HCT116 (cell line): ENCODE results near the gene SNAPC2. TPM values are rescaled to one million over a fixed set of nuclear protein-coding genes. Genes with fewer than 3 reads are reported as not detected.
"Not testable (repeated sequence)": the region's sequence is repeated elsewhere in the genome, so short reads cannot be mapped to it uniquely, and the experiment has no call there.

Experiments
- ATAC-seq: fragments of 200-7000 bp; cut with Tn5 transposase; 2 replicates; pipeline ENCODE4 v1.9.1; 2020; ENCODE audit warnings: mild to moderate bottlenecking, moderate library complexity
- BruUV-seq: library from RNA; stranded (reverse); fragments of 400-500 nt; replicated peaks from 2 replicates; lab custom pipeline; 2021; lab: Mats Ljungman, UMichigan
- CTCF ChIA-PET: fragments of 300-600 bp; sonication (Branson Sonifier 250); formaldehyde crosslinking; loops from one replicate; lab custom pipeline; 2021; ENCODE audit warnings: antibody characterized with exemption; lab: Charles Lee
- POLR2A ChIA-PET: fragments of 300-600, 350-600 bp; sonication (Branson Sonifier 250); formaldehyde crosslinking; loops from one replicate; lab custom pipeline; 2021; ENCODE audit warnings: antibody characterized with exemption; lab: Charles Lee
- RAD21 ChIA-PET, 2 experiments: fragments of 300-600 bp; sonication (Branson Sonifier 250); formaldehyde crosslinking; loops; one replicate each; lab custom pipeline; 2023; ENCODE audit warnings: low total read pairs in 2 of 2; ENCODE audit not compliant: uncharacterized antibody in 2 of 2, unreplicated experiment in 2 of 2, low non-redundant PET in 1 of 2; lab: Charles Lee
- DNase-seq: peaks from one replicate; pipeline ENCODE4 v3.0.0-alpha.2; 2010; ENCODE audit warnings: low read depth, low spot score
- H2AFZ ChIP-seq: fragments of 200-600 bp; shearing (Covaris generic), sonication (generic); 2 replicates; pipeline ENCODE4 v1.6.1; 2017; ENCODE audit warnings: low read depth, mixed run types, mixed read lengths, antibody characterized with exemption, low read length; ENCODE audit not compliant: poor library complexity, severe bottlenecking
- H3K27ac ChIP-seq: 2 replicates; pipeline ENCODE4 v1.5.1; 2012; ENCODE audit warnings: low read depth, low read length
- H3K27me3 ChIP-seq: fragments of 200-600 bp; sonication (generic); 2 replicates; pipeline ENCODE4 v1.6.1; 2016; ENCODE audit warnings: mixed run types, low read length, mixed read lengths; ENCODE audit not compliant: insufficient read depth
- H3K36me3 ChIP-seq, 2 experiments: fragments of 200-500 bp in 1 of 2; fragments of 200-600 bp in 1 of 2; sonication (Bioruptor generic) in 1 of 2; sonication (generic) in 1 of 2; 2 replicates each; pipeline versions ENCODE4 v1.5.1 to v1.6.1; 2014 to 2016; ENCODE audit warnings: low read length in 2 of 2, inconsistent platforms in 1 of 2, mixed read lengths in 1 of 2, mixed run types in 1 of 2; ENCODE audit not compliant: insufficient read depth in 2 of 2, control insufficient read depth in 1 of 2
- H3K4me1 ChIP-seq, 2 experiments: fragments of 200-600 bp in 1 of 2; sonication (generic) in 1 of 2; 2 replicates each; pipeline versions ENCODE4 v1.5.1 to v1.6.1; 2012 to 2017; ENCODE audit warnings: low read length in 2 of 2, inconsistent platforms in 1 of 2, mild to moderate bottlenecking in 1 of 2, mixed read lengths in 1 of 2, mixed run types in 1 of 2, moderate library complexity in 1 of 2; ENCODE audit not compliant: insufficient read depth in 2 of 2, control insufficient read depth in 1 of 2
- H3K4me2 ChIP-seq: fragments of 200-600 bp; sonication (generic); 2 replicates; pipeline ENCODE4 v1.6.1; 2017; ENCODE audit warnings: mixed run types, low read length, mixed read lengths
- H3K4me3 ChIP-seq, 2 experiments: fragments of 200-600 bp in 1 of 2; sonication (generic) in 1 of 2; replicated peaks in 1 of 2; 2 replicates each; pipeline ENCODE4 v1.5.1; 2011 to 2016; ENCODE audit warnings: low read length in 2 of 2, control low read depth in 1 of 2, low read depth in 1 of 2, mild to moderate bottlenecking in 1 of 2, mixed read lengths in 1 of 2, mixed run types in 1 of 2
- H3K79me2 ChIP-seq: fragments of 200-600 bp; sonication (generic); 2 replicates; pipeline ENCODE4 v1.6.1; 2017; ENCODE audit warnings: mild to moderate bottlenecking, mixed run types, low read length, moderate library complexity, mixed read lengths; ENCODE audit not compliant: insufficient read depth
- H3K9ac ChIP-seq: fragments of 200-600 bp; sonication (generic); 2 replicates; pipeline ENCODE4 v1.6.1; 2016; ENCODE audit warnings: low read length, mixed read lengths
- H3K9me2 ChIP-seq: fragments of 200-600 bp; sonication (generic), shearing (Covaris generic); 2 replicates; pipeline ENCODE4 v1.6.1; 2017; ENCODE audit warnings: mixed run types, mild to moderate bottlenecking, moderate library complexity; ENCODE audit not compliant: insufficient read depth
- H3K9me3 ChIP-seq, 2 experiments: fragments of 200-500 bp in 1 of 2; fragments of 200-600 bp in 1 of 2; sonication (Bioruptor generic) in 1 of 2; sonication (generic) in 1 of 2; 2 replicates each; pipeline ENCODE4 v1.6.1; 2014 to 2017; ENCODE audit warnings: low read length in 2 of 2, mixed read lengths in 2 of 2, inconsistent platforms in 1 of 2, low read depth in 1 of 2, mild to moderate bottlenecking in 1 of 2, mixed run types in 1 of 2, moderate library complexity in 1 of 2; ENCODE audit not compliant: control insufficient read depth in 1 of 2, insufficient read depth in 1 of 2
- H4K20me1 ChIP-seq: fragments of 200-600 bp; sonication (generic), shearing (Covaris generic); 2 replicates; pipeline ENCODE4 v1.6.1; 2017; ENCODE audit warnings: mixed run types, mild to moderate bottlenecking, moderate library complexity; ENCODE audit not compliant: insufficient read depth
- POLR2AphosphoS5 ChIP-seq: IDR thresholded peaks from 2 replicates; pipeline ENCODE4 v1.6.1; 2011; ENCODE audit warnings: mild to moderate bottlenecking, low read depth, low read length, moderate library complexity
- TCF7L2 ChIP-seq: IDR thresholded peaks from 2 replicates; pipeline ENCODE4 v1.7.0; 2011; ENCODE audit warnings: borderline replicate concordance, inconsistent platforms; ENCODE audit not compliant: insufficient read depth, insufficient read length; ENCODE audit errors: extremely low read depth
- intact Hi-C: fragments of 100-400 bp; cut with micrococcal nuclease; formaldehyde crosslinking; loops from 2 replicates; pipeline ENCODE4 v1.10.0; 2022
- total RNA-seq: library from RNA; stranded (reverse); gene quantifications from one replicate; pipeline ENCODE4 v1.2.1, GENCODE V29; 2021; ENCODE audit not compliant: unreplicated experiment
- TF ChIP-seq, protein P1 (sequence below): IDR thresholded peaks from 2 replicates; pipeline ENCODE4 v1.6.1; 2012
- TF ChIP-seq, protein P2 (sequence below), 3 experiments: fragments of 200-600 bp in 1 of 3; sonication (generic) in 1 of 3; IDR thresholded peaks in 2 of 3; conservative IDR thresholded peaks in 1 of 3; 2 replicates each; pipeline ENCODE4 v1.5.1; 2012 to 2017; ENCODE audit warnings: low read depth in 2 of 3, low read length in 2 of 3, antibody characterized with exemption in 1 of 3, borderline replicate concordance in 1 of 3, control low read depth in 1 of 3, mild to moderate bottlenecking in 1 of 3, mixed read lengths in 1 of 3, mixed run types in 1 of 3, moderate library complexity in 1 of 3; ENCODE audit not compliant: insufficient read depth in 1 of 3

SNAPC2 gene
- total RNA-seq, 1 experiment from 2014 or later = 42.9 TPM

GRCh38 chr19:7928741-7929701, 8.9 kb downstream of the SNAPC2 start:
- ChIA-PET CTCF (interaction anchor here (0.8 to 2.4 kb wide), 8 partner anchors 9 to 230 kb away, joined by 3 to 17 read pairs (median 4); partner anchors contain the start of genes MAP2K7, SNAPC2 and TIMM44), RAD21 (interaction anchor here in 1 of 2 experiments (0.6 kb wide), 1 partner anchor 9 kb away, joined by 6 read pairs; the partner anchor contains the start of gene SNAPC2), POLR2A (interaction anchor here (0.6 to 3.4 kb wide), 5 partner anchors 8 to 518 kb away, joined by 3 to 17 read pairs (median 4); partner anchors contain the start of genes SNAPC2 and TIMM44)
- H3K27ac ChIP-seq = peak overlapping the region; percentile 57
- no peak overlapping the region for H3K4me3 ChIP-seq
- H3K4me2 ChIP-seq = peak overlapping the region; percentile 55
- no peaks in the 10 kb centered on the region for H4K20me1 ChIP-seq
- H3K4me1 ChIP-seq = peaks cover 22 to 52% of the 10 kb centered on the region in 2 experiments
- peaks cover 16 to 22% of the 10 kb centered on the region in 2 experiments for H3K36me3 ChIP-seq
- H2AFZ ChIP-seq = no peak overlapping the region
- peak overlapping the region; percentile 26 for H3K9ac ChIP-seq
- intact Hi-C loops = no loop called here
- no peaks in the 10 kb centered on the region for H3K27me3 ChIP-seq
- TF ChIP-seq, protein P1, sequence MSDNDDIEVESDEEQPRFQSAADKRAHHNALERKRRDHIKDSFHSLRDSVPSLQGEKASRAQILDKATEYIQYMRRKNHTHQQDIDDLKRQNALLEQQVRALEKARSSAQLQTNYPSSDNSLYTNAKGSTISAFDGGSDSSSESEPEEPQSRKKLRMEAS = no peak
- TF ChIP-seq, protein P2, sequence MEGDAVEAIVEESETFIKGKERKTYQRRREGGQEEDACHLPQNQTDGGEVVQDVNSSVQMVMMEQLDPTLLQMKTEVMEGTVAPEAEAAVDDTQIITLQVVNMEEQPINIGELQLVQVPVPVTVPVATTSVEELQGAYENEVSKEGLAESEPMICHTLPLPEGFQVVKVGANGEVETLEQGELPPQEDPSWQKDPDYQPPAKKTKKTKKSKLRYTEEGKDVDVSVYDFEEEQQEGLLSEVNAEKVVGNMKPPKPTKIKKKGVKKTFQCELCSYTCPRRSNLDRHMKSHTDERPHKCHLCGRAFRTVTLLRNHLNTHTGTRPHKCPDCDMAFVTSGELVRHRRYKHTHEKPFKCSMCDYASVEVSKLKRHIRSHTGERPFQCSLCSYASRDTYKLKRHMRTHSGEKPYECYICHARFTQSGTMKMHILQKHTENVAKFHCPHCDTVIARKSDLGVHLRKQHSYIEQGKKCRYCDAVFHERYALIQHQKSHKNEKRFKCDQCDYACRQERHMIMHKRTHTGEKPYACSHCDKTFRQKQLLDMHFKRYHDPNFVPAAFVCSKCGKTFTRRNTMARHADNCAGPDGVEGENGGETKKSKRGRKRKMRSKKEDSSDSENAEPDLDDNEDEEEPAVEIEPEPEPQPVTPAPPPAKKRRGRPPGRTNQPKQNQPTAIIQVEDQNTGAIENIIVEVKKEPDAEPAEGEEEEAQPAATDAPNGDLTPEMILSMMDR (IDR thresholded peaks at IDR 0.05 in 2 of 3, conservative IDR thresholded peaks at IDR 0.05 in 1 of 3; ENCODE audit: borderline replicate concordance in 1 of 3, insufficient read depth in 1 of 3, low read depth in 2 of 3, low read length in 2 of 3) = peak in 2 of 3 experiments; percentile 57 to 70; a peak in 4 of 6 replicates
- no peak for TF ChIP-seq TCF7L2
- 0 out of 2 replicates have a peak, but pooled peaks have one; percentile 32 for TF ChIP-seq POLR2AphosphoS5
- BruUV-seq = TSS peak; percentile 23
- H3K79me2 ChIP-seq = no peaks in the 10 kb centered on the region
- DNase-seq = no peak
- peak; percentile 27 for ATAC-seq
- no peaks in the 10 kb centered on the region for H3K9me2 ChIP-seq
- H3K9me3 ChIP-seq = no peaks in the 10 kb centered on the region

DNA sequence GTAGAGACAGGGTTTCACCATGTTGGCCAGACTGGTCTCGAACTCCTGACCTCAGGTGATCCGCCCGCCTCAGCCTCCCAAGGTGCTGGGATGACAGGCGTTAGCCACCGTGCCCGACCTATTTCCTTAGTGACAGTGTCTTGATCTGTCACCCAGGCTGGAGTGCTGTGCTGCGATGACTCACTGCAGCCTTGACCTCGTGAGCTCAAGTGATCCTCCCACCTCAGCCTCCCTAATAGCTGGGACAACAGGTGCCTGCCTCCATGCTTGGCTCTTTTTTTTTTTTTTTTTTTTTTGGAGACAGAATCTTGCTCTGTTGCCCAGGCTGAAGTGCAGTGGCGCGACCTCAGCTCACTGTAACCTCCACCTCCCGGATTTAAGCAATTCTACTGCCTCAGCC, 9.9 kb downstream of the SNAPC2 start:
- intact Hi-C loops, BruUV-seq, H3K4me3 ChIP-seq, H3K9me3 ChIP-seq, H2AFZ ChIP-seq, H3K9me2 ChIP-seq, H3K9ac ChIP-seq, DNase-seq, H4K20me1 ChIP-seq, ATAC-seq, H3K79me2 ChIP-seq, H3K27me3 ChIP-seq, RAD21 ChIA-PET: not testable (repeated sequence)
- ChIA-PET CTCF (interaction anchor here (0.8 to 2.4 kb wide), 6 partner anchors 10 to 229 kb away, joined by 3 to 14 read pairs (median 4); partner anchors contain the start of genes SNAPC2 and TIMM44), POLR2A (interaction anchor here (0.7 to 3.4 kb wide), 3 partner anchors 9 to 75 kb away, joined by 3 to 17 read pairs (median 17); partner anchors contain the start of genes ELAVL1, SNAPC2 and TIMM44)
- peaks cover 22 to 47% of the 10 kb centered on the region in 2 experiments for H3K4me1 ChIP-seq
- peak overlapping the region; percentile 40; the same call in 1 of the 2 replicates for H3K27ac ChIP-seq
- peak overlapping the region; percentile 55 for H3K4me2 ChIP-seq
- peaks cover 19 to 27% of the 10 kb centered on the region in 2 experiments for H3K36me3 ChIP-seq
